Fibroblast of pulmonary artery (primary cell): ENCODE data around the gene BRPF3.

Experiments used
- DNase-seq: peaks from one replicate; pipeline ENCODE4 v3.0.0-alpha.2; 2010; ENCODE audit warnings: low read depth
- H3K4me3 ChIP-seq: replicated peaks from 2 replicates; pipeline ENCODE4 v1.5.1; 2011; ENCODE audit warnings: low read depth, mild to moderate bottlenecking, control low read depth, low read length, moderate library complexity
- CTCF ChIP-seq: IDR thresholded peaks from 2 replicates; pipeline ENCODE4 v1.5.1; 2011; ENCODE audit warnings: mild to moderate bottlenecking, control low read depth, low read length, inconsistent platforms; ENCODE audit errors: missing control alignments

Gene BRPF3

GRCh38 chr6:36265744-36266143 lies 69.2 kb downstream of the BRPF3 start:
- H3K4me3 ChIP-seq, result no peak overlapping the region
- no peak for TF ChIP-seq CTCF
- no peak for DNase-seq

- TF ChIP-seq CTCF, result no peak
- no peak overlapping the region for H3K4me3 ChIP-seq
- no peak for DNase-seq
Measured at GRCh38 chr6:36266913-36267644, 70.5 kb downstream of the BRPF3 start.

- no peak for DNase-seq
- no peak for TF ChIP-seq CTCF
- no peak overlapping the region for H3K4me3 ChIP-seq
Measured at GRCh38 chr6:36267731-36268477, 71.4 kb downstream of the BRPF3 start.

- TF ChIP-seq CTCF, result no peak
- no peak overlapping the region for H3K4me3 ChIP-seq
Measured at GRCh38 chr6:36268478-36269275, 72.1 kb downstream of the BRPF3 start.

GRCh38 chr6:36269834-36270705 lies 73.5 kb downstream of the BRPF3 start, which contains the start of gene PNPLA1:
Gene PNPLA1 (plus strand): TSS chr6:36270060. CDS start chr6:36270460, 400 bp downstream.
- DNase-seq, result no peak
- H3K4me3 ChIP-seq, result no peak within 1 kb of the TSS
- no peak for TF ChIP-seq CTCF

More at GRCh38 chr6:36268478-36269275, 72.1 kb downstream of the BRPF3 start:
- DNase-seq, result peak; percentile 44

- DNase-seq, result no peak
- H3K4me3 ChIP-seq, result no peak overlapping the region
- no peak for TF ChIP-seq CTCF
Measured at GRCh38 chr6:36272234-36272633, 75.7 kb downstream of the BRPF3 start.
